ENCODE data around the gene LRRC32. TPM values are rescaled to one million over a fixed set of nuclear protein-coding genes. Genes with fewer than 3 reads are reported as not detected.
"Not testable (repeated sequence)": the region's sequence is repeated elsewhere in the genome, so short reads cannot be mapped to it uniquely, and the experiment has no call there.

LRRC32 gene
- polyA plus RNA-seq, 1 donor (not counting 4 experiments of a cell fraction or from before 2014, with no cell fraction given) = not detected

DNA sequence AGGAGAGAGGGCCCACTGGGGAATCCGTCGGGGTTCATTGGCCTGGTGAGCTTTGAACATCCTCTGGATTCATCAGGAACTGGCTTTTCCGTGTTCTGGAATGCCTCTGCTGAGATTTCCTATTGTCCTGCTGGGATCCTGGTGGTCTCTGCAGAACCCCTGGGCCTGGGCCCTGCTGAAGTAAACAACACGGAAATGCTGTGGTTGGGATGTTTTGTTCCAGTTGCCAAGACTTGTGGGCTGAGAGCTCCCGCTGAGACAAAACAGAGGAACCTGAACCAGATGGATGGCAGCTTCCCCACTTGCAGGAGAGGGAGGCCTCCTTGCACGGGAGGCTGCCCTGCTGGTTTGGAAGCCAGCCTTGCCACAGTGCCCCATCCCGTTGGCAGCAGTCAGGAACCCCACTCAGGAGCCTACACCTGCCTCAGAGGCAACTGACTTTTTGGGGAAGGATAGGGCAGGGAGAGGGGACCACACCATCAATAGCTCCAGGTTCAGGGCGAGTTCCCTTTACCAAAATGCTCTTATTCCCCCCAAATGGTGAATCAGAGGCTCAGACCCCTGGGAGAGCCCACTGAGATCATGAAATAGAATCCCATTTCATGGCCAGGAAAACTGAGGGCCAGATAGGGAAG lies 60.7 kb downstream of the LRRC32 start:
- dilution Hi-C loops (cut with MboI; ENCODE audit: extremely low pct_ligation_motif_present, low sequenced_read_pairs) = no loop called here
- Histone ChIP-seq H3K4me2 (ENCODE audit: control insufficient read depth, extremely low read depth, insufficient read depth, low read depth, low read length) (no peak overlapping the region), H3K27me3 (ENCODE audit: control insufficient read depth, extremely low read depth, insufficient read depth, low read length) (no peaks in the 10 kb centered on the region), H4K20me1 (ENCODE audit: control insufficient read depth, extremely low read depth, insufficient read depth, low read length) (no peaks in the 10 kb centered on the region), H2AFZ (ENCODE audit: control insufficient read depth, low read length) (no peak overlapping the region), H3K9me1 (ENCODE audit: control insufficient read depth, extremely low read depth, insufficient read depth, low read length) (no peaks in the 10 kb centered on the region), H3K4me3 (ENCODE audit: control insufficient read depth in 2 of 3, extremely low read depth in 1 of 3, insufficient read depth in 2 of 3, low read depth in 1 of 3, low read length in 3 of 3) (no peak overlapping the region), H3K27ac (ENCODE audit: control insufficient read depth, insufficient read depth, low read length) (no peak overlapping the region), H3K9ac (ENCODE audit: control insufficient read depth, extremely low read depth, insufficient read depth, low read length) (no peak overlapping the region), H3K36me3 (ENCODE audit: control insufficient read depth in 2 of 2, extremely low read depth in 1 of 2, insufficient read depth in 2 of 2, low read length in 2 of 2) (no peaks in the 10 kb centered on the region), H3K4me1 (ENCODE audit: control insufficient read depth, extremely low read depth, insufficient read depth, low read length) (no peaks in the 10 kb centered on the region), H3K79me2 (ENCODE audit: control insufficient read depth, insufficient read depth, low read length) (no peaks in the 10 kb centered on the region), H3K9me3 (ENCODE audit: control insufficient read depth, low read depth, low read length) (no peaks in the 10 kb centered on the region)
- no peak for TF ChIP-seq EZH2 (IDR thresholded peaks at IDR 0.05; ENCODE audit: low read length)
- TF ChIP-seq, protein P1, sequence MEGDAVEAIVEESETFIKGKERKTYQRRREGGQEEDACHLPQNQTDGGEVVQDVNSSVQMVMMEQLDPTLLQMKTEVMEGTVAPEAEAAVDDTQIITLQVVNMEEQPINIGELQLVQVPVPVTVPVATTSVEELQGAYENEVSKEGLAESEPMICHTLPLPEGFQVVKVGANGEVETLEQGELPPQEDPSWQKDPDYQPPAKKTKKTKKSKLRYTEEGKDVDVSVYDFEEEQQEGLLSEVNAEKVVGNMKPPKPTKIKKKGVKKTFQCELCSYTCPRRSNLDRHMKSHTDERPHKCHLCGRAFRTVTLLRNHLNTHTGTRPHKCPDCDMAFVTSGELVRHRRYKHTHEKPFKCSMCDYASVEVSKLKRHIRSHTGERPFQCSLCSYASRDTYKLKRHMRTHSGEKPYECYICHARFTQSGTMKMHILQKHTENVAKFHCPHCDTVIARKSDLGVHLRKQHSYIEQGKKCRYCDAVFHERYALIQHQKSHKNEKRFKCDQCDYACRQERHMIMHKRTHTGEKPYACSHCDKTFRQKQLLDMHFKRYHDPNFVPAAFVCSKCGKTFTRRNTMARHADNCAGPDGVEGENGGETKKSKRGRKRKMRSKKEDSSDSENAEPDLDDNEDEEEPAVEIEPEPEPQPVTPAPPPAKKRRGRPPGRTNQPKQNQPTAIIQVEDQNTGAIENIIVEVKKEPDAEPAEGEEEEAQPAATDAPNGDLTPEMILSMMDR (optimal IDR thresholded peaks at IDR 0.05 in 1 of 3, IDR thresholded peaks at IDR 0.05 in 1 of 3, conservative IDR thresholded peaks at IDR 0.05 in 1 of 3; ENCODE audit: extremely low read depth in 1 of 3, insufficient read depth in 2 of 3, low read length in 3 of 3) = no peak
- DNase-seq (ENCODE audit: low read depth, low spot score) = no peak
- FAIRE-seq = no peak

DNA sequence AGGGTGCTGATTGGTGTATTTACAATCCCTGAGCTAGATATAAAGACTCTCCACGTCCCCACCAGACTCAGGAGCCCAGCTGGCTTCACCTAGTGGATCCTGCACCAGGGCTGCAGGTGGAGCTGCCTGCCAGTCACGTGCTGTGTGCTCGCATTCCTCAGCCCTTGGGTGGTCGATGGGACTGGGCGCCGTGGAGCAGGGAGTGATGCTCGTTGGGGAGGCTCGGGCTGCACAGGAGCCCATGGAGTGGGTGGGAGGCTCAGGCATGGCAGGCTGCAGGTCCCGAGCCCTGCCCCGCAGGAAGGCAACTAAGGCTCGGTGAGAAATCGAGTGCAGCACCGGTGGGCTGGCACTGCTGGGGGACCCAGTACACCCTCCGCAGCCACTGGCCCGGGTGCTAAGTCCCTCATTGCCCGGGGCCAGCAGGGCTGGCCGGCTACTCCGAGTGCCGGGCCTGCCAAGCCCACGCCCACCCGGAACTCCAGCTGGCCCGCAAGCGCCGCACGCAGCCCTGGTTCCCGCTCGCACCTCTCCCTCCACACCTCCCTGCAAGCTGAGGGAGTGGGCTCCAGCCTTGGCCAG lies 61.6 kb downstream of the LRRC32 start:
- H3K4me1 ChIP-seq (ENCODE audit: control insufficient read depth, extremely low read depth, insufficient read depth, low read length); DNase-seq (ENCODE audit: low read depth, low spot score); H2AFZ ChIP-seq (ENCODE audit: control insufficient read depth, low read length); H3K4me3 ChIP-seq (ENCODE audit: control insufficient read depth in 2 of 3, extremely low read depth in 1 of 3, insufficient read depth in 2 of 3, low read depth in 1 of 3, low read length in 3 of 3); H4K20me1 ChIP-seq (ENCODE audit: control insufficient read depth, extremely low read depth, insufficient read depth, low read length); dilution Hi-C loops (cut with MboI; ENCODE audit: extremely low pct_ligation_motif_present, low sequenced_read_pairs); H3K9me3 ChIP-seq (ENCODE audit: control insufficient read depth, low read depth, low read length); H3K9ac ChIP-seq (ENCODE audit: control insufficient read depth, extremely low read depth, insufficient read depth, low read length); H3K4me2 ChIP-seq (ENCODE audit: control insufficient read depth, extremely low read depth, insufficient read depth, low read depth, low read length); FAIRE-seq; H3K27me3 ChIP-seq (ENCODE audit: control insufficient read depth, extremely low read depth, insufficient read depth, low read length); H3K9me1 ChIP-seq (ENCODE audit: control insufficient read depth, extremely low read depth, insufficient read depth, low read length); H3K27ac ChIP-seq (ENCODE audit: control insufficient read depth, insufficient read depth, low read length); H3K36me3 ChIP-seq (ENCODE audit: control insufficient read depth in 2 of 2, extremely low read depth in 1 of 2, insufficient read depth in 2 of 2, low read length in 2 of 2); H3K79me2 ChIP-seq (ENCODE audit: control insufficient read depth, insufficient read depth, low read length): not testable (repeated sequence)

DNA sequence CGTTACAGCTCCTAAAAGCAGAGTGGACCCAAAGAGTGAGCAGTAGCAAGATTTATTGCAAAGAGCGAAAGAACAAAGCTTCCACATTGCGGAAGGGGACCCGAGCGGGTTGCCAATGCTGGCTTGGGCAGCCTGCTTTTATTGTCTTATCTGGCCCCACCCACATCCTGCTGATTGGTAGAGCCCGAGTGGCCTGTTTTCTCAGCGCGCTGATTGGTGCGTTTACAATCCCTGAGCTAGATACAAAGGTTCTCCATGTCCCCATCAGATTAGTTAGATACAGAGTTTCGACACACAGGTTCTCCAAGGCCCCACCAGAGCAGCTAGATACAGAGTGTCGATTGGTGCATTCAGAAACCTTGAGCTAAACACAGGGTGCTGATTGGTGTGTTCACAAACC lies 62.3 kb downstream of the LRRC32 start:
- DNase-seq (ENCODE audit: low read depth, low spot score); dilution Hi-C loops (cut with MboI; ENCODE audit: extremely low pct_ligation_motif_present, low sequenced_read_pairs); H3K79me2 ChIP-seq (ENCODE audit: control insufficient read depth, insufficient read depth, low read length); H3K9me1 ChIP-seq (ENCODE audit: control insufficient read depth, extremely low read depth, insufficient read depth, low read length); H3K36me3 ChIP-seq (ENCODE audit: control insufficient read depth in 2 of 2, extremely low read depth in 1 of 2, insufficient read depth in 2 of 2, low read length in 2 of 2); H3K27ac ChIP-seq (ENCODE audit: control insufficient read depth, insufficient read depth, low read length); H4K20me1 ChIP-seq (ENCODE audit: control insufficient read depth, extremely low read depth, insufficient read depth, low read length); H3K9ac ChIP-seq (ENCODE audit: control insufficient read depth, extremely low read depth, insufficient read depth, low read length); H2AFZ ChIP-seq (ENCODE audit: control insufficient read depth, low read length); H3K4me2 ChIP-seq (ENCODE audit: control insufficient read depth, extremely low read depth, insufficient read depth, low read depth, low read length); H3K4me1 ChIP-seq (ENCODE audit: control insufficient read depth, extremely low read depth, insufficient read depth, low read length); H3K9me3 ChIP-seq (ENCODE audit: control insufficient read depth, low read depth, low read length); FAIRE-seq; H3K4me3 ChIP-seq (ENCODE audit: control insufficient read depth in 2 of 3, extremely low read depth in 1 of 3, insufficient read depth in 2 of 3, low read depth in 1 of 3, low read length in 3 of 3); H3K27me3 ChIP-seq (ENCODE audit: control insufficient read depth, extremely low read depth, insufficient read depth, low read length): not testable (repeated sequence)

Other genes starting within 250 kb of the LRRC32 start
- gene EMSY, start 225.7 kb downstream of the LRRC32 start, polyA plus RNA-seq = 9.3 to 11.3 TPM (median 10.1 TPM) in 3 replicates
- 22.8 to 36.1 TPM (median 35.8 TPM) in 3 replicates for gene TSKU, start 112.6 kb upstream of the LRRC32 start, polyA plus RNA-seq
- gene ACER3, start 190.2 kb upstream of the LRRC32 start, polyA plus RNA-seq = 25.5 to 55.0 TPM (median 36.1 TPM) in 3 replicates

Data from keratinocyte (primary cell).